Loucy (cell line): ENCODE results near the gene STAC.
A peak's percentile ranks its signal among the peaks of the same experiment; 100 is the strongest.

ENCODE experiments used
- H2AFZ ChIP-seq: fragments of 200-600 bp; sonication (generic); 2 replicates; pipeline ENCODE4 v1.6.0; 2016; ENCODE audit warnings: antibody characterized with exemption, mild to moderate bottlenecking, low read length, moderate library complexity
- H3F3A ChIP-seq: fragments of 200-600 bp; 2 replicates; pipeline ENCODE4 v1.6.0; 2016; ENCODE audit warnings: antibody characterized with exemption, low read depth, mild to moderate bottlenecking
- H3K27me3 ChIP-seq: fragments of 200-600 bp; sonication (generic); 2 replicates; pipeline ENCODE4 v1.6.1; 2014; ENCODE audit warnings: low read length, mild to moderate bottlenecking; ENCODE audit not compliant: insufficient read depth, poor library complexity, severe bottlenecking
- H3K36me3 ChIP-seq: fragments of 200-600 bp; sonication (generic); 2 replicates; pipeline ENCODE4 v1.6.1; 2016; ENCODE audit warnings: low read length; ENCODE audit not compliant: insufficient read depth
- H3K4me1 ChIP-seq: fragments of 200-600 bp; sonication (generic); 2 replicates; pipeline ENCODE4 v1.5.1; 2014; ENCODE audit warnings: low read length, mild to moderate bottlenecking; ENCODE audit not compliant: insufficient read depth, poor library complexity, severe bottlenecking
- H3K4me2 ChIP-seq: fragments of 200-600 bp; sonication (generic); 2 replicates; pipeline ENCODE4 v1.6.0; 2014; ENCODE audit warnings: antibody characterized with exemption, low read length, low read depth, mild to moderate bottlenecking; ENCODE audit not compliant: poor library complexity, severe bottlenecking
- H3K4me3 ChIP-seq: fragments of 200-600 bp; sonication (generic); 2 replicates; pipeline ENCODE4 v1.5.1; 2014; ENCODE audit warnings: low read length, mild to moderate bottlenecking, mixed read lengths; ENCODE audit not compliant: poor library complexity, severe bottlenecking
- H3K79me2 ChIP-seq: fragments of 200-600 bp; sonication (generic); 2 replicates; pipeline ENCODE4 v1.6.1; 2014; ENCODE audit warnings: low read length; ENCODE audit not compliant: insufficient read depth
- H3K9ac ChIP-seq: fragments of 200-600 bp; sonication (generic); 2 replicates; pipeline ENCODE4 v1.6.0; 2014; ENCODE audit warnings: mild to moderate bottlenecking, low read depth, low read length, moderate library complexity; ENCODE audit not compliant: poor library complexity, severe bottlenecking
- H3K9me2 ChIP-seq: fragments of 200-600 bp; sonication (generic); replicated peaks from 2 replicates; pipeline ENCODE4 v1.6.1; 2016; ENCODE audit warnings: low read depth, low read length, mixed read lengths
- H3K9me3 ChIP-seq: fragments of 200-600 bp; sonication (generic); 2 replicates; pipeline ENCODE4 v1.6.1; 2014; ENCODE audit warnings: mild to moderate bottlenecking, antibody characterized with exemption, low read length, low read depth; ENCODE audit not compliant: insufficient read depth
- H4K20me1 ChIP-seq: fragments of 200-600 bp; sonication (generic); 2 replicates; pipeline ENCODE4 v1.6.0; 2014; ENCODE audit warnings: antibody characterized with exemption, low read length, mild to moderate bottlenecking; ENCODE audit not compliant: insufficient read depth, poor library complexity, severe bottlenecking
- CTCF ChIP-seq: fragments of 200-600 bp; sonication (generic); conservative IDR thresholded peaks from 2 replicates; pipeline ENCODE4 v1.5.1; 2014; ENCODE audit warnings: mild to moderate bottlenecking, antibody characterized with exemption, low read length
- EZH2phosphoT487 ChIP-seq: fragments of 200-600 bp; IDR thresholded peaks from 2 replicates; pipeline ENCODE4 v1.6.1; 2018; ENCODE audit warnings: antibody characterized with exemption, mild to moderate bottlenecking, moderate library complexity, borderline replicate concordance

Gene STAC

DNA sequence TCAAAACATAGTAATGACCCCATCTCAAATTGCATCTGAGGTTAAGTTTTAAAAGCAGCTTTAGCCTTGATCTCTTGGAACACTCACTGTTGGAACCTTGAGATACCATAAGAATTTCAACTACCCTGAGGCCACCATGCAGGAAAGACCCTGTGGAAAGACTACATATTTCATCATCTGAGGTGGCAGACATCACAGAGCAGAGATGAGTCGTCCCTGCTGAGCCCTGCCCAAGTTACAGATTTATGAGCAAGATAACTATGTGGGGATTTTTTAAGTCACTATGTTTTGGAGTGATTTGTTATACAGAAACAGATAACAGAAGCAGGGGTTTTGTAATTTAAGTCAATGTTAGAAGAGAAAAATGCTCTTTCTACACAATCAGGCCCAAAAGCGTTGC lies 168.4 kb downstream of the STAC start:
- Histone ChIP-seq H3K27me3 (no peaks in the 10 kb centered on the region), H4K20me1 (no peaks in the 10 kb centered on the region), H3F3A (no peaks in the 10 kb centered on the region), H3K9me3 (no peaks in the 10 kb centered on the region), H3K36me3 (no peaks in the 10 kb centered on the region), H3K79me2 (no peaks in the 10 kb centered on the region), H2AFZ (no peak overlapping the region), H3K4me3 (no peak overlapping the region), H3K4me1 (peaks cover 18% of the 10 kb centered on the region), H3K9me2 (no peaks in the 10 kb centered on the region), H3K9ac (no peak overlapping the region), H3K4me2 (no peak overlapping the region)
- no peak for TF ChIP-seq CTCF
- TF ChIP-seq EZH2phosphoT487 = no peak

GRCh38 chr3:36557021-36557707 lies 176.9 kb downstream of the STAC start:
- no peaks in the 10 kb centered on the region for H3F3A ChIP-seq
- H4K20me1 ChIP-seq = no peaks in the 10 kb centered on the region
- H2AFZ ChIP-seq = peak overlapping the region; percentile 75
- H3K9me2 ChIP-seq = no peaks in the 10 kb centered on the region
- no peaks in the 10 kb centered on the region for H3K36me3 ChIP-seq
- no peak overlapping the region for H3K4me3 ChIP-seq
- peaks cover 22% of the 10 kb centered on the region for H3K4me1 ChIP-seq
- H3K9ac ChIP-seq = no peak overlapping the region
- no peaks in the 10 kb centered on the region for H3K27me3 ChIP-seq
- no peaks in the 10 kb centered on the region for H3K79me2 ChIP-seq
- H3K4me2 ChIP-seq = peak overlapping the region; percentile 8
- H3K9me3 ChIP-seq = no peaks in the 10 kb centered on the region
- TF ChIP-seq CTCF = no peak
- no peak for TF ChIP-seq EZH2phosphoT487

DNA sequence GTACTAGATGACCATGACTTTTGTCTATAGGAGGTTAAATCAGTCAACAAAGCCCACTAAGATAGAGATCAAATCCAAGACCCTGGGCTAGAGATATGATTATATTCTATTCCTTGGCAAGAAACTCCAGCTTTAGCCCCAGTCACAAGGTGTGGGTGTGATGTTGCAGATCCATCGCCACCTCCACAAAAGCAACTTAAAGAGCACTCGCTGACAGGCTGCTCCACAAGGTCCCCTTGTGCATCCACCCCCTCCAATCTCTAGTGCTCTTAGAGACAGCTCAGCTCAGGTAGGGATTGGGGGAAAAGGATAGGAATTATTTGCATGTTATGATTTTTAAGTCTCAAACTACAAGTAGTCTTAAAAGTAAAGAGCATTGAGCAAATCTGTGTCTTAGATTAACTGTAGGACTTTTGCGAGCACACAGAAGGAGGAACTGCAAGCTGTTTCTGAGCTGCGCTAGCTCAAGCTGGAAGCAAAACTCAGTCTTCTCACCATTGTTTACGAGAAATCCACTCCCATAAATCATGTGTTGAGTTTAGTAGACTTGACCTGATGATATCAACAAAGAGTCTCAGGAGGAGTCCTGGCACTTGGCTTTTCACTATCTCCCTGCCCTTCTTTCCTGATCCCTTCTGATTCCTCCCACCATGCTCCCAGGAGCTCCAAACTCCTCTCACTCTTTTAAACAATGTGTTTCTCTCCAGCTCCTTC lies 177.6 kb downstream of the STAC start:
- peak overlapping the region; percentile 8 for H3K4me2 ChIP-seq
- no peaks in the 10 kb centered on the region for H3K79me2 ChIP-seq
- H3K4me3 ChIP-seq = no peak overlapping the region
- H4K20me1 ChIP-seq = no peaks in the 10 kb centered on the region
- H3F3A ChIP-seq = no peaks in the 10 kb centered on the region
- TF ChIP-seq CTCF (no peak), EZH2phosphoT487 (no peak)
- no peaks in the 10 kb centered on the region for H3K9me2 ChIP-seq
- no peak overlapping the region for H2AFZ ChIP-seq
- no peaks in the 10 kb centered on the region for H3K36me3 ChIP-seq
- H3K9ac ChIP-seq = no peak overlapping the region
- no peaks in the 10 kb centered on the region for H3K9me3 ChIP-seq
- H3K4me1 ChIP-seq = peaks cover 22% of the 10 kb centered on the region
- no peaks in the 10 kb centered on the region for H3K27me3 ChIP-seq
